Mesendoderm (in vitro differentiated cells): ENCODE results near the gene LRRC40.

ENCODE experiments used
- DNase-seq: peaks from one replicate; pipeline ENCODE4 v3.0.0; 2013
- H2AK5ac ChIP-seq: 2 replicates; pipeline ENCODE4 v1.6.1; 2013; ENCODE audit warnings: low read length, inconsistent platforms
- H2BK120ac ChIP-seq: 2 replicates; pipeline ENCODE4 v1.6.1; 2013; ENCODE audit warnings: low read depth, mild to moderate bottlenecking, low read length, moderate library complexity, mixed read lengths
- H2BK15ac ChIP-seq: replicated peaks from 2 replicates; pipeline ENCODE4 v1.6.1; 2013; ENCODE audit warnings: low read depth, mild to moderate bottlenecking, moderate library complexity
- H2BK5ac ChIP-seq: 2 replicates; pipeline ENCODE4 v1.6.1; 2013; ENCODE audit warnings: low read length, inconsistent platforms
- H3K18ac ChIP-seq: 2 replicates; pipeline ENCODE4 v1.6.1; 2013; ENCODE audit warnings: mild to moderate bottlenecking, low read length, mixed read lengths
- H3K23ac ChIP-seq: one replicate; pipeline ENCODE4 v1.6.1; 2013; ENCODE audit warnings: low read length
- H3K27ac ChIP-seq: 2 replicates; pipeline ENCODE4 v1.5.1; 2013; ENCODE audit warnings: low read depth, mild to moderate bottlenecking, inconsistent platforms, low read length, moderate library complexity
- H3K27me3 ChIP-seq: 2 replicates; pipeline ENCODE4 v1.6.1; 2013; ENCODE audit warnings: low read length, control low read depth, mild to moderate bottlenecking, inconsistent platforms; ENCODE audit not compliant: insufficient read depth, poor library complexity
- H3K36me3 ChIP-seq: 2 replicates; pipeline ENCODE4 v1.6.1; 2013; ENCODE audit warnings: low read length, inconsistent platforms; ENCODE audit not compliant: control insufficient read depth, insufficient read depth
- H3K4ac ChIP-seq: one replicate; pipeline ENCODE4 v1.6.1; 2013; ENCODE audit warnings: low read depth, mild to moderate bottlenecking, low read length, moderate library complexity
- H3K4me1 ChIP-seq: 2 replicates; pipeline ENCODE4 v1.6.1; 2013; ENCODE audit warnings: low read depth, low read length, inconsistent platforms; ENCODE audit not compliant: control insufficient read depth
- H3K4me2 ChIP-seq: 2 replicates; pipeline ENCODE4 v1.6.1; 2013; ENCODE audit warnings: low read length
- H3K4me3 ChIP-seq: 2 replicates; pipeline ENCODE4 v1.5.1; 2013; ENCODE audit warnings: mild to moderate bottlenecking, low read length
- H3K56ac ChIP-seq: one replicate; pipeline ENCODE4 v1.6.1; 2013; ENCODE audit warnings: low read length
- H3K79me1 ChIP-seq: 2 replicates; pipeline ENCODE4 v1.6.1; 2013; ENCODE audit warnings: low read length, inconsistent platforms
- H3K79me2 ChIP-seq: 2 replicates; pipeline ENCODE4 v1.6.1; 2013; ENCODE audit warnings: mild to moderate bottlenecking, low read length; ENCODE audit not compliant: control insufficient read depth, insufficient read depth
- H3K9ac ChIP-seq: 2 replicates; pipeline ENCODE4 v1.6.1; 2013; ENCODE audit warnings: low read length, inconsistent platforms
- H4K5ac ChIP-seq: one replicate; pipeline ENCODE4 v1.6.1; 2013; ENCODE audit warnings: low read length
- H4K8ac ChIP-seq: one replicate; pipeline ENCODE4 v1.6.1; 2013; ENCODE audit warnings: low read depth, mild to moderate bottlenecking, control low read depth, low read length, moderate library complexity
- WGBS: extraction: QIAGEN DNeasy Blood & Tissue Kit; methylation state at CpG from one replicate; pipeline ENCODE4 v1.1.7; 2013; ENCODE audit warnings: low lambda C conversion rate, missing lambda C conversion rate; ENCODE audit not compliant: insufficient coverage; ENCODE audit errors: extremely low coverage; 5-methylcytosine and 5-hydroxymethylcytosine counted together

The LRRC40 gene

GRCh38 chr1:70142075-70142474, 63.3 kb downstream of the LRRC40 start:
- Histone ChIP-seq H3K27ac (no peak overlapping the region), H3K23ac (no peak overlapping the region), H4K5ac (no peak overlapping the region), H2BK15ac (no peak overlapping the region), H3K56ac (no peak overlapping the region), H3K9ac (no peak overlapping the region), H2BK5ac (no peak overlapping the region), H2BK120ac (no peak overlapping the region), H3K79me2 (no peaks in the 10 kb centered on the region), H4K8ac (no peak overlapping the region), H3K79me1 (no peaks in the 10 kb centered on the region), H3K36me3 (no peaks in the 10 kb centered on the region), H3K4ac (no peak overlapping the region), H3K4me3 (no peak overlapping the region), H3K27me3 (no peaks in the 10 kb centered on the region), H3K18ac (no peak overlapping the region), H2AK5ac (no peak overlapping the region), H3K4me2 (no peak overlapping the region), H3K4me1 (peaks cover 9% of the 10 kb centered on the region)
- WGBS, result no CpG with 5 or more reads among the region's 2 CpGs
- DNase-seq, result no peak

- Histone ChIP-seq H2AK5ac (no peak overlapping the region), H3K27ac (no peak overlapping the region), H3K56ac (no peak overlapping the region), H3K9ac (no peak overlapping the region), H4K8ac (no peak overlapping the region), H3K4ac (no peak overlapping the region), H4K5ac (no peak overlapping the region), H3K79me1 (no peaks in the 10 kb centered on the region), H3K18ac (no peak overlapping the region), H3K27me3 (no peaks in the 10 kb centered on the region), H3K4me2 (no peak overlapping the region), H3K4me1 (peaks cover 9% of the 10 kb centered on the region), H3K4me3 (no peak overlapping the region), H2BK15ac (no peak overlapping the region), H3K79me2 (no peaks in the 10 kb centered on the region), H3K23ac (no peak overlapping the region), H3K36me3 (no peaks in the 10 kb centered on the region), H2BK5ac (no peak overlapping the region), H2BK120ac (no peak overlapping the region)
- WGBS, result no CpG with 5 or more reads among the region's 3 CpGs
- peak; percentile 90 for DNase-seq
Measured at GRCh38 chr1:70140894-70141293, 64.5 kb downstream of the LRRC40 start.

GRCh38 chr1:70140343-70140742, 65.0 kb downstream of the LRRC40 start:
- H3K4me3 ChIP-seq, result no peak overlapping the region

GRCh38 chr1:70134148-70134547, 71.2 kb downstream of the LRRC40 start:
- WGBS, result no CpG with 5 or more reads among the region's 3 CpGs
- Histone ChIP-seq H3K4me1 (no peaks in the 10 kb centered on the region), H3K27ac (no peak overlapping the region), H3K9ac (no peak overlapping the region), H4K5ac (no peak overlapping the region), H2AK5ac (no peak overlapping the region), H3K4ac (no peak overlapping the region), H4K8ac (peak overlapping the region; percentile 76), H3K79me1 (no peaks in the 10 kb centered on the region), H2BK15ac (no peak overlapping the region), H3K4me3 (no peak overlapping the region), H3K79me2 (no peaks in the 10 kb centered on the region), H2BK120ac (no peak overlapping the region), H3K56ac (no peak overlapping the region), H3K36me3 (no peaks in the 10 kb centered on the region), H3K18ac (no peak overlapping the region), H3K23ac (no peak overlapping the region), H3K27me3 (no peaks in the 10 kb centered on the region), H2BK5ac (no peak overlapping the region), H3K4me2 (no peak overlapping the region)
- DNase-seq, result peak; percentile 39

More at GRCh38 chr1:70140343-70140742, 65.0 kb downstream of the LRRC40 start:
- Histone ChIP-seq H3K36me3 (no peaks in the 10 kb centered on the region), H2BK5ac (no peak overlapping the region), H3K79me2 (no peaks in the 10 kb centered on the region), H3K27me3 (no peaks in the 10 kb centered on the region), H2BK15ac (no peak overlapping the region), H3K23ac (no peak overlapping the region), H4K8ac (no peak overlapping the region), H3K4me2 (no peak overlapping the region), H2BK120ac (no peak overlapping the region), H3K56ac (no peak overlapping the region), H3K18ac (no peak overlapping the region), H3K4me1 (peaks cover 9% of the 10 kb centered on the region), H3K9ac (no peak overlapping the region), H3K79me1 (no peaks in the 10 kb centered on the region), H3K4ac (no peak overlapping the region), H2AK5ac (no peak overlapping the region), H3K27ac (no peak overlapping the region), H4K5ac (no peak overlapping the region)
- no peak for DNase-seq

- Histone ChIP-seq H3K4ac (no peak overlapping the region), H4K5ac (no peak overlapping the region), H3K79me1 (no peaks in the 10 kb centered on the region), H3K79me2 (no peaks in the 10 kb centered on the region), H3K9ac (no peak overlapping the region), H2BK15ac (no peak overlapping the region), H4K8ac (no peak overlapping the region), H3K27me3 (no peaks in the 10 kb centered on the region), H2BK5ac (no peak overlapping the region), H3K4me1 (no peaks in the 10 kb centered on the region), H3K56ac (no peak overlapping the region), H3K36me3 (no peaks in the 10 kb centered on the region), H3K23ac (no peak overlapping the region), H2BK120ac (no peak overlapping the region), H3K18ac (no peak overlapping the region), H3K4me3 (no peak overlapping the region), H3K27ac (no peak overlapping the region), H2AK5ac (no peak overlapping the region), H3K4me2 (no peak overlapping the region)
- no peak for DNase-seq
Measured at GRCh38 chr1:70117046-70117445, 88.3 kb downstream of the LRRC40 start.

GRCh38 chr1:70115315-70115714, 90.1 kb downstream of the LRRC40 start:
- H3K4ac ChIP-seq, result no peak overlapping the region
- no peak for DNase-seq
- no peak overlapping the region for H3K9ac ChIP-seq
- no peak overlapping the region for H2BK15ac ChIP-seq
- no peak overlapping the region for H3K18ac ChIP-seq
- H2BK120ac ChIP-seq, result no peak overlapping the region
- no peak overlapping the region for H3K27ac ChIP-seq
- H2AK5ac ChIP-seq, result no peak overlapping the region
- no peak overlapping the region for H3K23ac ChIP-seq
- no peak overlapping the region for H3K4me2 ChIP-seq
- H3K36me3 ChIP-seq, result no peaks in the 10 kb centered on the region
- H3K79me2 ChIP-seq, result no peaks in the 10 kb centered on the region
- H3K4me1 ChIP-seq, result no peaks in the 10 kb centered on the region
- no CpG with 5 or more reads among the region's 3 CpGs for WGBS
- no peaks in the 10 kb centered on the region for H3K27me3 ChIP-seq
- H3K4me3 ChIP-seq, result no peak overlapping the region
- H3K56ac ChIP-seq, result no peak overlapping the region
- no peak overlapping the region for H2BK5ac ChIP-seq
- H4K5ac ChIP-seq, result no peak overlapping the region
- no peaks in the 10 kb centered on the region for H3K79me1 ChIP-seq
- no peak overlapping the region for H4K8ac ChIP-seq
